BJ (cell line): ENCODE data around the gene NEIL3. TPM values are rescaled to one million over a fixed set of nuclear protein-coding genes. Genes with fewer than 3 reads are reported as not detected.

ENCODE experiments used
- CTCF ChIA-PET: fragments of 350-600 bp; formaldehyde crosslinking; extraction: SDS; loops from one replicate; lab custom pipeline; 2021; ENCODE audit warnings: antibody characterized with exemption, inconsistent platforms; lab: Yijun Ruan, JAX
- POLR2A ChIA-PET: fragments of 300-600 bp; sonication (Branson Sonifier 250); formaldehyde crosslinking; extraction: SDS; loops from one replicate; lab custom pipeline; 2021; ENCODE audit warnings: antibody characterized with exemption; lab: Charles Lee
- DNase-seq: peaks from one replicate; pipeline ENCODE4 v3.0.0-alpha.2; 2011; ENCODE audit warnings: low read depth
- H3K27me3 ChIP-seq: 2 replicates; pipeline ENCODE4 v1.6.0; 2011; ENCODE audit warnings: low read length; ENCODE audit not compliant: control insufficient read depth, insufficient read depth
- H3K36me3 ChIP-seq: 2 replicates; pipeline ENCODE4 v1.5.1; 2011; ENCODE audit warnings: low read length; ENCODE audit not compliant: control insufficient read depth, insufficient read depth
- H3K4me3 ChIP-seq: 2 replicates; pipeline ENCODE4 v1.5.1; 2011; ENCODE audit warnings: low read depth, mild to moderate bottlenecking, control low read depth, low read length
- CTCF ChIP-seq: IDR thresholded peaks from 2 replicates; pipeline ENCODE4 v1.5.1; 2011; ENCODE audit warnings: low read depth, mild to moderate bottlenecking, control low read depth, inconsistent platforms, low read length, moderate library complexity; ENCODE audit not compliant: insufficient read depth
- polyA plus RNA-seq: library from polyadenylated mRNA; depleted of rRNA; stranded (reverse); fragments of >200 nt; gene quantifications from 2 replicates; pipeline ENCODE4 v1.2.3, GENCODE V29; 2011

Gene NEIL3
- polyA plus RNA-seq, 1 experiment: 3.6 TPM

GRCh38 chr4:177351622-177352244 lies 42.1 kb downstream of the NEIL3 start:
- no peak overlapping the region for H3K4me3 ChIP-seq
- no peak for DNase-seq
- CTCF ChIA-PET: interaction anchor here (2.0 kb wide), 1 partner anchor 16 kb away, joined by 5 read pairs; no protein-coding TSS in a partner anchor
- no peaks in the 10 kb centered on the region for H3K27me3 ChIP-seq
- 0 out of 2 replicates have a peak, but pooled peaks cover 1% of the 10 kb centered on the region for H3K36me3 ChIP-seq
- POLR2A ChIA-PET: no interaction called here
- TF ChIP-seq CTCF: no peak

- DNase-seq: no peak
- Histone ChIP-seq H3K27me3 (no peaks in the 10 kb centered on the region), H3K4me3 (no peak overlapping the region), H3K36me3 (no peaks in the 10 kb centered on the region)
- POLR2A ChIA-PET: no interaction called here
- CTCF ChIA-PET: no interaction called here
- no peak for TF ChIP-seq CTCF
These were observed 46.5 kb downstream of the NEIL3 start for GRCh38 chr4:177356206-177356605.

GRCh38 chr4:177356921-177357320 lies 47.2 kb downstream of the NEIL3 start:
- no peak for DNase-seq
- CTCF ChIA-PET: no interaction called here
- Histone ChIP-seq H3K27me3 (no peaks in the 10 kb centered on the region), H3K36me3 (no peaks in the 10 kb centered on the region), H3K4me3 (no peak overlapping the region)
- no peak for TF ChIP-seq CTCF
- POLR2A ChIA-PET: interaction anchor here (0.6 kb wide), 1 partner anchor 30 kb away, joined by 4 read pairs; no protein-coding TSS in a partner anchor

GRCh38 chr4:177367336-177367735 lies 57.7 kb downstream of the NEIL3 start:
- Histone ChIP-seq H3K27me3 (no peaks in the 10 kb centered on the region), H3K36me3 (no peaks in the 10 kb centered on the region), H3K4me3 (no peak overlapping the region)
- POLR2A ChIA-PET: no interaction called here
- peak; percentile 36; the same call in 1 of the 2 replicates for TF ChIP-seq CTCF
- DNase-seq: no peak
- CTCF ChIA-PET: interaction anchor here (0.6 to 1.4 kb wide), 3 partner anchors 16 to 118 kb away, joined by 3 to 5 read pairs (median 3); partner anchors contain the start of gene AGA

- ChIA-PET POLR2A (no interaction called here), CTCF (no interaction called here)
- no peak for DNase-seq
These were observed 59.7 kb downstream of the NEIL3 start for GRCh38 chr4:177369372-177369771.

More at GRCh38 chr4:177369372-177369771, 59.7 kb downstream of the NEIL3 start:
- Histone ChIP-seq H3K36me3 (no peaks in the 10 kb centered on the region), H3K4me3 (no peak overlapping the region), H3K27me3 (no peaks in the 10 kb centered on the region)
- TF ChIP-seq CTCF: no peak
